ENCODE results near the gene VSIG10. TPM values are rescaled to one million over a fixed set of nuclear protein-coding genes. Genes with fewer than 3 reads are reported as not detected.
"Not testable (repeated sequence)": the region's sequence is repeated elsewhere in the genome, so short reads cannot be mapped to it uniquely, and the experiment has no call there.

Gene VSIG10
- total RNA-seq, 1 donor from 2014 or later, result 10.0 TPM

GRCh38 chr12:118042091-118042490 is 61.7 kb downstream of the VSIG10 start:
- intact Hi-C loops (cut with DNase I), result no loop called here
- no peak for DNase-seq (ENCODE audit: low spot score)

GRCh38 chr12:118038137-118038536 is 65.7 kb downstream of the VSIG10 start:
- intact Hi-C loops (cut with DNase I), result loop anchor here (10.0 kb wide), 1 partner anchor 163 kb away; no protein-coding TSS in a partner anchor
- no peak for DNase-seq (ENCODE audit: low spot score)

GRCh38 chr12:118036672-118037411 is 67.0 kb downstream of the VSIG10 start:
- DNase-seq (ENCODE audit: low spot score), result no peak
- intact Hi-C loops (cut with DNase I), result loop anchor here (10.0 kb wide), 1 partner anchor 162 kb away; no protein-coding TSS in a partner anchor

GRCh38 chr12:118035190-118036041 is 68.4 kb downstream of the VSIG10 start:
- intact Hi-C loops (cut with DNase I), result loop anchor here (10.0 kb wide), 1 partner anchor 161 kb away; no protein-coding TSS in a partner anchor
- DNase-seq (ENCODE audit: low spot score), result no peak

GRCh38 chr12:118034429-118035189 is 69.2 kb downstream of the VSIG10 start:
- DNase-seq (ENCODE audit: low spot score), result no peak
- intact Hi-C loops (cut with DNase I), result loop anchor here (10.0 kb wide), 1 partner anchor 160 kb away; no protein-coding TSS in a partner anchor

DNA sequence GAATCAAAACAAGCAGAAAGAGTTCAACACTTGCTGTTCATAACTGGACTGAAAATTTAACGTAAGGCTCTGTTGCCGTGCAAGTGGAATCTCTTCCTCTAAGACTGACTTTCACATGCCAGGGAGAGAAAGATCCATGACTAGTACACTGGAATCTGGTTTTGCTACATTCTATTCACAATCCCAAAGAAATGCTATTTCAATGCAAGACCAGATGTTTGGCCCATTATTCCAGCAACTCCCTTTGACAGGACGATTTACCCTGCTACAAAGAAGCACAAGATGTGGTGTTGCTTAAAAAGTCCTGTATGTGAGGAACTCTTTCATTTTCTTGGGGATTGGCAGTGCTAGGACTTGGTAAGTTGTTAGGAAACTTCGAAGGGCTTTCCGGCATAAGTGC is 69.9 kb downstream of the VSIG10 start:
- no peak for DNase-seq (ENCODE audit: low spot score)
- intact Hi-C loops (cut with DNase I), result loop anchor here (10.0 kb wide), 1 partner anchor 159 kb away; no protein-coding TSS in a partner anchor

GRCh38 chr12:118033323-118033722 is 70.5 kb downstream of the VSIG10 start:
- intact Hi-C loops (cut with DNase I), result loop anchor here (10.0 kb wide), 1 partner anchor 159 kb away; no protein-coding TSS in a partner anchor
- DNase-seq (ENCODE audit: low spot score), result no peak

DNA sequence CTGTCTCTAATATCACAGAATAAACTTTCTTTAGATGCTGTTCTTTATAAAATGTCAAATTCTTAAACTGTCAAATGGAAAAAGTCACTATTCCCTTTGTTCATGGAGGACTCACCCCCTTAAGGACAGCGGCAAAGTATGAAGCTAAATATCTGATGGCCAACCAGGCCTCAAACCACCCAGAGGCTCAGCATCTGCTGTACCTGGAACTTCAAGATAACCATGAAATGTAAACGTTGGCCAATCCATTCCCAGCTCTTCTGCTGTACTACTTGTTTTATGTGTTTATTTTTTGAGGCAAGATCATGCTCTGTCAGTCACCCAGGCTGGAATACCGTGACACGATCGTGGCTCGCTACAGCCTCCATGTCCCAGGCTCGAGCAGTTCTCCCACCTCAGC is 71.6 kb downstream of the VSIG10 start:
- intact Hi-C loops (cut with DNase I), result loop anchor here (10.0 kb wide), 1 partner anchor 157 kb away; no protein-coding TSS in a partner anchor
- DNase-seq (ENCODE audit: low spot score), result no peak

DNA sequence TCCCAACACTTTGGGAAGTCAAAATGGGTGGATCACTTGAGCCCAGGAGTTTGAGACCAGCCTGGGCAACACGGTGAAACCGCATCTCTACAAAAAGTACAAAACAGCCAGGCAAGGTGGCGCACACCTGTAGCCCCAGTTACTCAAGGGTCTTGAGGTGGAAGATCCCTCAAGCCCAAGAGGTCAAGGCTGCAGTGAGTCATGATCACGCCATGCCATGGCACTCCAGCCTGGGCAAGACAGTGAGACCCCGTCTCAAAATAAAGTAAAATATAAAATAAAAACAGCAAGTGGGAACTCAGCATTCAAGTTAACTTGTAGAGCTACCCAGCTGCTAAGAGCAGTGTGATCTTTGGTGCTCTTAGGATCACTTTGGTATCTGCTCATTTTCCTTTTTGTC is 74.6 kb downstream of the VSIG10 start:
- intact Hi-C loops (cut with DNase I), result no loop called here
- no peak for DNase-seq (ENCODE audit: low spot score)

DNA sequence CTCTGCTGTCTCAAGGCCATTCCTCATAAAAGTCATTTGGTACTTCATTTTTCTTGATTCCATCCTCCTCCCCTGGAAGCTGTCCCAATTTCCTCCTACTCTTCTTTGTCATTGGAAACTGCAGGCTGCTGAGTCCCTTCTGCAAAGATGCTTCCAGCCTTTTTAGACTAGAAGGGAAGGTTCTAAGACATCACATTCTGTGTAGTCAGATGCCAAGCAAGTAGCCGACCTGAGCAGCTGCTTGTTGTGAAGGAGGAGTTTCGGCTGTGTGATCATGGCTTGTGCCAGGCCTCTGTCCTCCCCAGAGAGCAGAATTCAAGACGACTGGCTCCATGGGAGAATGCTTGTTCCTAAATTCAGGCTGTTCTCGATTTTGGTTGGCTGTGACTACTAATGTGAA is 78.6 kb downstream of the VSIG10 start:
- DNase-seq (ENCODE audit: low spot score), result no peak
- intact Hi-C loops (cut with DNase I), result no loop called here

- intact Hi-C loops (cut with DNase I), result no loop called here
- no peak for DNase-seq (ENCODE audit: low spot score)
These were observed 80.4 kb downstream of the VSIG10 start for GRCh38 chr12:118023301-118023860.

DNA sequence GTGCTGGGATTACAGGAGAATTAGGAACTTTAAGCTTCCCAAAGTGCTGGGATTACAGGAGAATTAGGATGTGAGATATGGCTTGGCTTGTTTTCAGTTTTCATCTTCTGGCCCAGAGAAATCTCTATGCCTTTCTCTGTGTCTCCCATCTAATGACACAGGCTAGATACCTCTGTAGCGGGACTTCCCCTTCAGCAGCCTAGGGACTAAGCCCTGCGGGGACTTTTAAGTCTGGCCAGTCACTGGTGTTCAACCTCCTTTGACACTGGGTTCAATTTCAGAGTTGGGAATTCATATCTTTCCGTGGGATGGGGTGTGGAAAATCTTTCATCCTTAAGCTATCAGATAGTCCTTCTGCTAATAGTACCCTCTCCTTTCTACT is 81.1 kb downstream of the VSIG10 start:
- intact Hi-C loops (cut with DNase I), result no loop called here
- DNase-seq (ENCODE audit: low spot score), result no peak

- intact Hi-C loops (cut with DNase I), result not testable (repeated sequence)
These were observed 81.6 kb downstream of the VSIG10 start for GRCh38 chr12:118022097-118022727.

DNA sequence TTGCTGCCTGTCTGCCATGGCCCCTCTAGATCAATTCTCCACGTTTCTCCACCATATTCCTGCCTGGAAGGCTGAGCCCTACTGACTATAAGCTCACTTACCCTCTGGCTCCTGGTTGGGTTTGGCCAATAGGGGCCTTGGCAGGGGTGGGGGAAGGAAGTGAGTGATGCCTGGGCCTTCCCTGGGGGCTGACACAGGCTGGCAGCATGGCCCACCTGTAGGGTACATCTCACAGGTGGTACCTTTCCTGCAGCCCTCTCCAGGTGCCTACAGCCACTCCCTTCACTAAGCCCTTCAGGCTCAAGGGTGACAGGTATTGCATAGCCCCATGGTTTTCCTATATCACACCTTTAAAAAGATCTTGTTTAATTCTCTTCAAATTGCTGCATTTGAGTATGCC is 83.8 kb downstream of the VSIG10 start:
- DNase-seq (ENCODE audit: low spot score), result no peak
- intact Hi-C loops (cut with DNase I), result no loop called here

More at GRCh38 chr12:118022097-118022727, 81.6 kb downstream of the VSIG10 start:
- DNase-seq (ENCODE audit: low spot score), result not testable (repeated sequence)

DNA sequence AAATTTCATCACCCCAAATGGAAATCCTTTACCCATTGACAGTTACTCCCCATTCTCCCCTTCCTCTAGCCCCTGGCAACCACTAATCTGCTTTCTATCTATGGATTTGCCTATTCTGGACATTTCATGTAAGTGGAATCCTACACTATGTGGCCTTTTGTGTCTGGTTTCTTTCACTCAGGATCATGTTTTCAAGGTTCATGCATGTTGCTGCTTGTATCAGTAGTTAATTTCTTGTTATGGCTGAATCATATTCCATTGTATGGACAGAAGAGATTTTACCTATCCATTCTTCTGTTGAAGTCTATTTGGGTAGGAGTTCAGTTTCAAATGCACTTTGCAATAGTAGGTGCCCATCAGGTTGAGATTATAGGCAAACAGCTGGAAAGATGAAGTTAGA is 85.9 kb downstream of the VSIG10 start:
- intact Hi-C loops (cut with DNase I), result loop anchor here (2.0 to 10.0 kb wide), 2 partner anchors 45 to 357 kb away; partner anchors contain the start of genes SUDS3 and TAOK3
- DNase-seq (ENCODE audit: low spot score), result no peak

GRCh38 chr12:118016424-118017264 is 87.2 kb downstream of the VSIG10 start, which contains the start of gene RFC5:
Gene RFC5 (plus strand): TSS chr12:118016703. CDS start chr12:118016828, 125 bp downstream.
- intact Hi-C loops (cut with DNase I), result loop anchor here (2.0 to 10.0 kb wide), 2 partner anchors 46 to 358 kb away; partner anchors contain the start of genes SUDS3 and TAOK3

DNA sequence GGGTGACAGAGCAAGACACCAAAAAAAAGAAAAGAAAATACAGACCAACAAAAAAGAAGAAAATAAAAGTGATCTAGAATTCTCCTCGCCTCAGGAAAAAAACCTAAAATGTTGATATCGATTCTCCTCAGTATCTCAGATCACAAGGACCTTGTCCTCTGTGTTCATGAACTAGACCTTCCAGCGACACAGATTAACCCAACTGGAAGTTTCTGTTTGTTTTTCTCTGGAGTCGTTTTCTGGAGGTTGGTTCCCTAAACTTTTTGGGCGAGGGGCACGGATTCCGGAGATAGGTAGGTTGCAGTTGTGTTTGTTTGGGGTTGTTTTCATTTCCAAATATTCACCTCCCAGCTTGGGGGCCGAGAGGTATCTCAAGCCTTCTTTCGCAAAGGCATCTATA is 87.9 kb downstream of the VSIG10 start:
- no peak for DNase-seq (ENCODE audit: low spot score)
- intact Hi-C loops (cut with DNase I), result loop anchor here (2.0 to 10.0 kb wide), 2 partner anchors 47 to 359 kb away; partner anchors contain the start of genes SUDS3 and TAOK3

More at GRCh38 chr12:118016424-118017264, 87.2 kb downstream of the VSIG10 start, which contains the start of gene RFC5:
- DNase-seq (ENCODE audit: low spot score), result peak; percentile 99
